Neural cell (in vitro differentiated cells): Measurements from ENCODE around the gene SH2D1B. TPM values are rescaled to one million over a fixed set of nuclear protein-coding genes. Genes with fewer than 3 reads are reported as not detected.

Experiments used
- H2AFZ ChIP-seq: fragments of 200-600, 300-800 bp; sonication (generic), shearing (Covaris generic); 2 replicates; pipeline ENCODE4 v1.6.0; 2014; ENCODE audit warnings: low read depth, mild to moderate bottlenecking, antibody characterized with exemption, low read length, moderate library complexity
- H3F3A ChIP-seq: fragments of 200-600 bp; shearing (Covaris generic); 2 replicates; pipeline ENCODE4 v1.6.1; 2016; ENCODE audit warnings: mild to moderate bottlenecking, moderate library complexity, mixed read lengths, antibody characterized with exemption, low read length; ENCODE audit not compliant: insufficient read depth, poor library complexity, severe bottlenecking
- H3K27ac ChIP-seq: fragments of 200-600, 300-800 bp; sonication (generic), shearing (Covaris generic); 2 replicates; pipeline ENCODE4 v1.5.1; 2014; ENCODE audit warnings: mild to moderate bottlenecking, low read length, moderate library complexity
- H3K27me3 ChIP-seq: fragments of 300-800, 200-600 bp; sonication (generic), shearing (Covaris generic); 2 replicates; pipeline ENCODE4 v1.6.0; 2014; ENCODE audit warnings: mild to moderate bottlenecking, low read depth, low read length, moderate library complexity; ENCODE audit not compliant: insufficient read depth
- H3K36me3 ChIP-seq: fragments of 300-800, 200-600 bp; sonication (generic), shearing (Covaris generic); 2 replicates; pipeline ENCODE4 v1.5.1; 2014; ENCODE audit warnings: mild to moderate bottlenecking, antibody characterized with exemption, low read length, moderate library complexity; ENCODE audit not compliant: insufficient read depth
- H3K4me2 ChIP-seq: fragments of 300-800, 200-600 bp; sonication (generic), shearing (Covaris generic); 2 replicates; pipeline ENCODE4 v1.6.0; 2014; ENCODE audit warnings: mild to moderate bottlenecking, low read length
- H3K4me3 ChIP-seq: fragments of 300-800, 200-600 bp; sonication (generic), shearing (Covaris generic); 2 replicates; pipeline ENCODE4 v1.5.1; 2014; ENCODE audit warnings: mild to moderate bottlenecking, low read length, moderate library complexity
- H3K79me2 ChIP-seq: fragments of 200-600 bp; shearing (Covaris generic); replicated peaks from 2 replicates; pipeline ENCODE4 v1.6.0; 2014; ENCODE audit warnings: mild to moderate bottlenecking, low read length, moderate library complexity; ENCODE audit not compliant: insufficient read depth
- H3K9ac ChIP-seq: fragments of 300-800, 200-600 bp; sonication (generic), shearing (Covaris generic); 2 replicates; pipeline ENCODE4 v1.6.1; 2016; ENCODE audit warnings: mild to moderate bottlenecking, low read length, mixed read lengths
- H3K9me2 ChIP-seq: fragments of 200-600 bp; shearing (Covaris generic); 2 replicates; pipeline ENCODE4 v1.6.1; 2016; ENCODE audit warnings: mild to moderate bottlenecking, low read length, mixed read lengths; ENCODE audit not compliant: insufficient read depth
- H3K9me3 ChIP-seq: fragments of 200-600, 300-800 bp; sonication (generic), shearing (Covaris generic); 2 replicates; pipeline ENCODE4 v1.6.1; 2016; ENCODE audit warnings: mild to moderate bottlenecking, mixed run types, low read length, moderate library complexity, mixed read lengths
- H4K20me1 ChIP-seq: fragments of 200-600 bp; shearing (Covaris generic); 2 replicates; pipeline ENCODE4 v1.6.1; 2016; ENCODE audit warnings: mild to moderate bottlenecking, mixed run types; ENCODE audit not compliant: insufficient read depth
- EP300 ChIP-seq: fragments of 450-650 bp; conservative IDR thresholded peaks from 2 replicates; pipeline ENCODE4 v1.6.1; 2014; ENCODE audit warnings: antibody characterized with exemption, mild to moderate bottlenecking, moderate library complexity; ENCODE audit not compliant: poor library complexity, severe bottlenecking
- EZH2 ChIP-seq: fragments of 200-600, 300-800 bp; shearing (Covaris generic), sonication (generic); IDR thresholded peaks from 2 replicates; pipeline ENCODE4 v1.6.1; 2014; ENCODE audit warnings: antibody characterized with exemption, low read length, borderline replicate concordance, mild to moderate bottlenecking; ENCODE audit not compliant: insufficient read depth, poor library complexity, severe bottlenecking
- MXI1 ChIP-seq: fragments of 450-650 bp; conservative IDR thresholded peaks from 2 replicates; pipeline ENCODE4 v1.6.1; 2014; ENCODE audit warnings: antibody characterized with exemption, mild to moderate bottlenecking; ENCODE audit not compliant: poor library complexity, severe bottlenecking
- POLR2AphosphoS5 ChIP-seq: IDR thresholded peaks from 2 replicates; pipeline ENCODE4 v1.6.1; 2012
- RAD21 ChIP-seq: fragments of 450-650 bp; conservative IDR thresholded peaks from 2 replicates; pipeline ENCODE4 v1.6.1; 2014; ENCODE audit warnings: antibody characterized with exemption, mild to moderate bottlenecking, moderate library complexity
- SMC3 ChIP-seq: fragments of 450-650 bp; conservative IDR thresholded peaks from 2 replicates; pipeline ENCODE4 v1.6.1; 2014; ENCODE audit warnings: antibody characterized with exemption, mild to moderate bottlenecking, moderate library complexity; ENCODE audit not compliant: poor library complexity
- TAF1 ChIP-seq: IDR thresholded peaks from 2 replicates; pipeline ENCODE4 v1.6.1; 2012; ENCODE audit warnings: low read depth
- polyA plus RNA-seq: library from polyadenylated mRNA; depleted of rRNA; stranded (reverse); fragments of >200 nt; gene quantifications from 2 replicates; pipeline ENCODE4 v1.2.3, GENCODE V29; 2014
- TF ChIP-seq, protein P1 (sequence below): IDR thresholded peaks from 2 replicates; pipeline ENCODE4 v1.6.1; 2012; ENCODE audit warnings: borderline replicate concordance
- TF ChIP-seq, protein P2 (sequence below): fragments of 450-650 bp; IDR thresholded peaks from 2 replicates; pipeline ENCODE4 v1.5.1; 2014; ENCODE audit warnings: antibody characterized with exemption, mild to moderate bottlenecking, moderate library complexity; ENCODE audit not compliant: poor library complexity, severe bottlenecking

SH2D1B gene
- polyA plus RNA-seq, 1 donor from 2014 or later = not detected

DNA sequence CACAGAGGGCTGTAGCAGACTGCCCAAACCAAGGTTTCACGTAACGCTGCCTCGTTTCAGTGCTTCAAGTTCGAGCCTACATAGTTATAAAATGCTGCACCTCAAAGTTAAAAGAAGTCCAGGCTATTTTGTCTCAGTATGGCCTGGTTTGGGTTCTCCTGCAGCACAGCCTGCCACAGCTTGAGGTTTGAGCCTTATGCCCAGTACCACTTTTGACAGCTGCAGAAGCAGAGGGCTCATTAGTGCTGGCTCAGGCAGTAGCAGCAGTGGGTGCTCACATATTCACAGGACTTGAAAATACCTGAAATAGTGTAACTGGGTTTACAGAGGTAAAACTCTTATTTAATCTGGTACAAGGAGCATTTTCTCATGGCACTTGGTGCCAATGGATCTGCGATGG is 50.6 kb downstream of the SH2D1B start:
- TF ChIP-seq, protein P1, sequence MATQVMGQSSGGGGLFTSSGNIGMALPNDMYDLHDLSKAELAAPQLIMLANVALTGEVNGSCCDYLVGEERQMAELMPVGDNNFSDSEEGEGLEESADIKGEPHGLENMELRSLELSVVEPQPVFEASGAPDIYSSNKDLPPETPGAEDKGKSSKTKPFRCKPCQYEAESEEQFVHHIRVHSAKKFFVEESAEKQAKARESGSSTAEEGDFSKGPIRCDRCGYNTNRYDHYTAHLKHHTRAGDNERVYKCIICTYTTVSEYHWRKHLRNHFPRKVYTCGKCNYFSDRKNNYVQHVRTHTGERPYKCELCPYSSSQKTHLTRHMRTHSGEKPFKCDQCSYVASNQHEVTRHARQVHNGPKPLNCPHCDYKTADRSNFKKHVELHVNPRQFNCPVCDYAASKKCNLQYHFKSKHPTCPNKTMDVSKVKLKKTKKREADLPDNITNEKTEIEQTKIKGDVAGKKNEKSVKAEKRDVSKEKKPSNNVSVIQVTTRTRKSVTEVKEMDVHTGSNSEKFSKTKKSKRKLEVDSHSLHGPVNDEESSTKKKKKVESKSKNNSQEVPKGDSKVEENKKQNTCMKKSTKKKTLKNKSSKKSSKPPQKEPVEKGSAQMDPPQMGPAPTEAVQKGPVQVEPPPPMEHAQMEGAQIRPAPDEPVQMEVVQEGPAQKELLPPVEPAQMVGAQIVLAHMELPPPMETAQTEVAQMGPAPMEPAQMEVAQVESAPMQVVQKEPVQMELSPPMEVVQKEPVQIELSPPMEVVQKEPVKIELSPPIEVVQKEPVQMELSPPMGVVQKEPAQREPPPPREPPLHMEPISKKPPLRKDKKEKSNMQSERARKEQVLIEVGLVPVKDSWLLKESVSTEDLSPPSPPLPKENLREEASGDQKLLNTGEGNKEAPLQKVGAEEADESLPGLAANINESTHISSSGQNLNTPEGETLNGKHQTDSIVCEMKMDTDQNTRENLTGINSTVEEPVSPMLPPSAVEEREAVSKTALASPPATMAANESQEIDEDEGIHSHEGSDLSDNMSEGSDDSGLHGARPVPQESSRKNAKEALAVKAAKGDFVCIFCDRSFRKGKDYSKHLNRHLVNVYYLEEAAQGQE = no peak
- TF ChIP-seq MXI1 = no peak
- TF ChIP-seq RAD21 = no peak
- TF ChIP-seq EZH2 = no peak
- TF ChIP-seq EP300 = no peak
- TF ChIP-seq, protein P2, sequence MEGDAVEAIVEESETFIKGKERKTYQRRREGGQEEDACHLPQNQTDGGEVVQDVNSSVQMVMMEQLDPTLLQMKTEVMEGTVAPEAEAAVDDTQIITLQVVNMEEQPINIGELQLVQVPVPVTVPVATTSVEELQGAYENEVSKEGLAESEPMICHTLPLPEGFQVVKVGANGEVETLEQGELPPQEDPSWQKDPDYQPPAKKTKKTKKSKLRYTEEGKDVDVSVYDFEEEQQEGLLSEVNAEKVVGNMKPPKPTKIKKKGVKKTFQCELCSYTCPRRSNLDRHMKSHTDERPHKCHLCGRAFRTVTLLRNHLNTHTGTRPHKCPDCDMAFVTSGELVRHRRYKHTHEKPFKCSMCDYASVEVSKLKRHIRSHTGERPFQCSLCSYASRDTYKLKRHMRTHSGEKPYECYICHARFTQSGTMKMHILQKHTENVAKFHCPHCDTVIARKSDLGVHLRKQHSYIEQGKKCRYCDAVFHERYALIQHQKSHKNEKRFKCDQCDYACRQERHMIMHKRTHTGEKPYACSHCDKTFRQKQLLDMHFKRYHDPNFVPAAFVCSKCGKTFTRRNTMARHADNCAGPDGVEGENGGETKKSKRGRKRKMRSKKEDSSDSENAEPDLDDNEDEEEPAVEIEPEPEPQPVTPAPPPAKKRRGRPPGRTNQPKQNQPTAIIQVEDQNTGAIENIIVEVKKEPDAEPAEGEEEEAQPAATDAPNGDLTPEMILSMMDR = no peak
- TF ChIP-seq POLR2AphosphoS5 = no peak
- no peak for TF ChIP-seq SMC3
- TF ChIP-seq TAF1 = no peak
- Histone ChIP-seq H3F3A (no peaks in the 10 kb centered on the region), H3K9ac (no peak overlapping the region), H3K36me3 (peaks cover 6% of the 10 kb centered on the region), H2AFZ (no peak overlapping the region), H3K4me2 (no peak overlapping the region), H3K9me3 (no peaks in the 10 kb centered on the region), H4K20me1 (no peaks in the 10 kb centered on the region), H3K27ac (no peak overlapping the region), H3K9me2 (no peaks in the 10 kb centered on the region), H3K79me2 (no peaks in the 10 kb centered on the region), H3K4me3 (no peak overlapping the region), H3K27me3 (no peaks in the 10 kb centered on the region)

DNA sequence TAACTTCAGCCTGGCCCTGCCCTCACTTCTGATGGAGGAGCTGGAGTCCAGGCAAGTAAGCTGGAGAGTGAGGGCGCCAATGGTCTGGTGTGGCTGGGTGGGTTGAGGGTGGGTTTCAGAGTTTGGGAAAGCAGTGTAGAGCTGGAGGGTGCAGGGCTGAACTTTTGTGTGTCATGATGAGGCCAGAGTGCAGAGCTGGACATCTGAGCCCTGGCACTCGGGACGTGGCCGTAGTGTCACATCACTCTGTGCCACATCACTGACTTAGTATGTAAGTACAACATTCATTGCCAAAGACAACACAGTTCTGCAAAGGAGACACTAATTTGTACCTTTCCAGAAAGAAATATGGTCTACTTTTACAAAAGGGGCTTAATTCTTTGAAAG is 51.1 kb downstream of the SH2D1B start:
- peaks cover 6% of the 10 kb centered on the region for H3K36me3 ChIP-seq
- H3K9me2 ChIP-seq = no peaks in the 10 kb centered on the region
- no peaks in the 10 kb centered on the region for H3K79me2 ChIP-seq
- H3K9ac ChIP-seq = no peak overlapping the region
- H3K4me3 ChIP-seq = no peak overlapping the region
- no peak overlapping the region for H2AFZ ChIP-seq
- no peaks in the 10 kb centered on the region for H4K20me1 ChIP-seq
- H3K27me3 ChIP-seq = no peaks in the 10 kb centered on the region
- no peaks in the 10 kb centered on the region for H3F3A ChIP-seq
- no peak for TF ChIP-seq TAF1
- no peak for TF ChIP-seq RAD21
- no peak for TF ChIP-seq EP300
- TF ChIP-seq, protein P2 = no peak
- TF ChIP-seq MXI1 = no peak
- no peak for TF ChIP-seq POLR2AphosphoS5
- TF ChIP-seq, protein P1 = no peak
- TF ChIP-seq SMC3 = no peak
- H3K9me3 ChIP-seq = no peaks in the 10 kb centered on the region
- H3K4me2 ChIP-seq = no peak overlapping the region
- H3K27ac ChIP-seq = no peak overlapping the region
